Epithelial cell of esophagus (primary cell): ENCODE measurements around the gene ABCC9.

Experiments
- DNase-seq: peaks from one replicate; pipeline ENCODE4 v3.0.0; 2010; ENCODE audit warnings: low read depth
- H3K4me3 ChIP-seq: 2 replicates; pipeline ENCODE4 v1.5.1; 2011; ENCODE audit warnings: mild to moderate bottlenecking, low read length, control low read depth
- CTCF ChIP-seq: IDR thresholded peaks from 2 replicates; pipeline ENCODE4 v1.5.1; 2011; ENCODE audit warnings: low read depth, mild to moderate bottlenecking, low read length, control low read depth, inconsistent platforms; ENCODE audit not compliant: insufficient read depth; ENCODE audit errors: missing control alignments

ABCC9 gene

DNA sequence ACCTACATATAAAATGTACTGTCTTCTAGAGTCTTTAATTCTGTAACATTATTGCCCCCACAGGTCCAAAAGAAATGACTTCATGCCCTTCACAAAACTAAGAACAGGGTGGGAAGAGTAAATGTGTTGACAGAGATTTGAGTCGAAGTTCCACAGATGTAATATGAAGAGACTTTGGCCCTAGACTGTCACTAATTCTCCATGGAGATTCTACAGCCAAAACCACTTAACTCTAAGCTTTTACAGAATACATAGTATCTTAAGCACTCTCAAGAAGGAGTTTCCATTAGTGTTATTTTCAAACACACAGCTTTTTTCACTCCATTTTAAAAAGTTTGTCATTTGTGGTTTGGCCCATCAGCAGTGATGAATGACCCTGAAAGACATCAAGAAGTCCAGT lies 56.3 kb downstream of the ABCC9 start:
- no peak for TF ChIP-seq CTCF
- no peak for DNase-seq
- no peak overlapping the region for H3K4me3 ChIP-seq

- DNase-seq, result no peak
- no peak overlapping the region for H3K4me3 ChIP-seq
- TF ChIP-seq CTCF, result no peak
These were observed 58.6 kb downstream of the ABCC9 start for GRCh38 chr12:21882635-21883034.

DNA sequence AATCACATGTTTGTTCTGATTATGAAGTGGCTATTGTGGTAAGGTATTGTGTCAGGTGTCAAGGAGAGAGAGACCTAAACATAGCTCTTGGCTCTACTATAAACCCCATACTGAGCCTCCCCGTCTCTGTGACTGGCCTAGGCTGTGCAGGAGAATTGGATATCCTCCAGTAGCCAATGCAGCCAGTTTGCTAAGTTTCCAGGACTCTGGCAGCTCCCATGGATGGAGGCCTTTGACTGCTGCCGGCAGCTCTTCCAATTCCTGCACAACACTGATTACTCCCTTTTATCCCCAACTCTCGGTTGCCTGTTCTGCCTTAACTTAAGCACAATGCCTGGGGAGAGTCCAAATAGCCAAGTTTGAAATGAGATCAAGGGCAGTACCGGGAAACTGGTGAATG lies 59.3 kb downstream of the ABCC9 start:
- H3K4me3 ChIP-seq, result no peak overlapping the region
- no peak for DNase-seq
- no peak for TF ChIP-seq CTCF

DNA sequence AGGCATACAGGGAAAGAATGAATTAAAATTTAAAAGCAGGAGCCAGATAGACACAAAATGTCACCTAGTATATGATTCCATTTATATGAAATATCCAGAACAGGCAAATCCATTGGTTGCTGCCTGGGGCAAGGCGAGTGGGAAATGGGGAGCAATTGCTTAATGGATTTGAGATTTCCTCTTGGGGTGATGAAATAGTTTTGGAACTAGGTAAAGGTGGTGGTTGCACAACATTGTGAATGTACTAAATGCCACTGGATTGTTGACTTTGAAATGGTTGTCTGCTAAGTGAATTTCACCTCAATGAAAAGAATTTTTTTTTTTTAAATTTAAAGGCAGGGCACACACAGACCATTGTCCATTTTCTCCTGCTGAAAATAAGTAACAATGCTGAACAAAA lies 61.9 kb downstream of the ABCC9 start:
- DNase-seq, result peak; percentile 64
- TF ChIP-seq CTCF, result no peak
- H3K4me3 ChIP-seq, result no peak overlapping the region

GRCh38 chr12:21877293-21877982 lies 63.8 kb downstream of the ABCC9 start:
- no peak overlapping the region for H3K4me3 ChIP-seq
- no peak for DNase-seq
- TF ChIP-seq CTCF, result no peak

DNA sequence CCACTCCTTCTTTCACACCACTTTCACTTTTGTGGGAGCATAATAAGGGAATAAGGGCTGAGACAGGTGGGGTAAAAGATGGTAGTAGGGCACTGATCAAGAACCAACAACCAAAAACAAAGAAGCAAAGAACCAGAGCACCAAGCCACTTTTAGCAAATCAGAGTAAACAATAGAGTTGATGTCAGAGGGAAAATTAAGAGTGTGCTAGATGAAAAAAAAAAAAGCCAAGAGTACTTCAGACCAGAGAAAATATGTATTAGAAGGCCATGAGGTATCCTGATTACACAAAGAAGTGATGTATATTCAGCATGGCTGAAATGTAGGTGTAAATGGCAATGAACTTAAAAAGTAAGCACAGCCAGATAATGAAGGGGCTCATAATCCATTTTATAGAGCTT lies 75.4 kb downstream of the ABCC9 start:
- no peak overlapping the region for H3K4me3 ChIP-seq
- DNase-seq, result no peak
- TF ChIP-seq CTCF, result no peak

- no peak for TF ChIP-seq CTCF
- no peak overlapping the region for H3K4me3 ChIP-seq
- DNase-seq, result no peak
These were observed 80.7 kb downstream of the ABCC9 start for GRCh38 chr12:21860534-21860933.
